ENCODE data around the gene NBEA. TPM values are rescaled to one million over a fixed set of nuclear protein-coding genes. Genes with fewer than 3 reads are reported as not detected.

The NBEA gene
- total RNA-seq, 1 experiment from 2014 or later = 4.1 TPM

DNA sequence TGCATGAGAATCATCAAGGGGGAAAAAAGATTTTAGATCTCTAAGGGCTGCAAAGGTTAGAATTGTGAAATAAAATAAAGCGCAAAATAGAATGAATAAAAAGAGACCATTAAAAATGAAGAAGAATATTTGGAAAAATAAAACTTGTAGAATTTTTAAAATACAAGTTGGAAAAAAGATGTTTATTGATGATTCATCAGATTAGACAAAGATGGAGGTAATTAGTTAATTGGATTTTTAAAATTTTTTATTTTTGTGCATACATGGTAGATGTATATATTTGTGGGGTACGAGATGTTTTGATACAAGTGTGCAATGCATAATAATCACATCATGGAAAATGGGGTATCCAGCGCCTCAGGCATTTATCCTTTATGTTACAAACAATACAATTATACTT, 391.1 kb downstream of the NBEA start:
- Histone ChIP-seq H3K36me3 (ENCODE audit: control insufficient read depth in 1 of 2, insufficient read depth in 2 of 2, low read length in 2 of 2) (no peaks in the 10 kb centered on the region), H3K9me3 (ENCODE audit: control insufficient read depth in 1 of 2, insufficient read depth in 1 of 2, low read depth in 1 of 2, low read length in 2 of 2) (no peaks in the 10 kb centered on the region), H3K9ac (ENCODE audit: low read length) (no peak overlapping the region), H3K9me2 (ENCODE audit: insufficient read depth) (no peaks in the 10 kb centered on the region), H3K4me3 (replicated peaks in 1 of 2; ENCODE audit: low read depth in 1 of 2, low read length in 2 of 2) (no peak overlapping the region), H3K27me3 (ENCODE audit: insufficient read depth, low read length) (no peaks in the 10 kb centered on the region), H3K79me2 (ENCODE audit: insufficient read depth, low read length) (no peaks in the 10 kb centered on the region), H3K4me2 (ENCODE audit: low read length) (no peak overlapping the region), H3K27ac (ENCODE audit: low read depth, low read length) (no peak overlapping the region), H3K4me1 (ENCODE audit: control insufficient read depth in 1 of 2, insufficient read depth in 2 of 2, low read length in 2 of 2) (no peaks in the 10 kb centered on the region), H4K20me1 (ENCODE audit: insufficient read depth) (no peaks in the 10 kb centered on the region), H2AFZ (ENCODE audit: low read depth, low read length, poor library complexity, severe bottlenecking) (no peak overlapping the region)
- ChIA-PET RAD21 (ENCODE audit: low non-redundant PET in 1 of 2, low total read pairs in 2 of 2, uncharacterized antibody in 2 of 2, unreplicated experiment in 2 of 2) (no interaction called here), CTCF (no interaction called here), POLR2A (no interaction called here)
- no TSS peak for BruUV-seq (replicated peaks)
- intact Hi-C loops (cut with micrococcal nuclease) = no loop called here
- no peak for ATAC-seq
- DNase-seq (ENCODE audit: low read depth, low spot score) = no peak
- TF ChIP-seq POLR2AphosphoS5 (IDR thresholded peaks at IDR 0.05; ENCODE audit: low read depth, low read length) (no peak), REST (IDR thresholded peaks at IDR 0.05; ENCODE audit: low read depth) (no peak), POLR2A (IDR thresholded peaks at IDR 0.05; ENCODE audit: borderline replicate concordance, extremely low read depth, insufficient read depth, insufficient read length) (no peak), EZH2 (IDR thresholded peaks at IDR 0.05) (no peak)

- Histone ChIP-seq H4K20me1 (ENCODE audit: insufficient read depth) (no peaks in the 10 kb centered on the region), H3K4me2 (ENCODE audit: low read length) (no peak overlapping the region), H3K4me1 (ENCODE audit: control insufficient read depth in 1 of 2, insufficient read depth in 2 of 2, low read length in 2 of 2) (no peaks in the 10 kb centered on the region), H3K36me3 (ENCODE audit: control insufficient read depth in 1 of 2, insufficient read depth in 2 of 2, low read length in 2 of 2) (no peaks in the 10 kb centered on the region), H2AFZ (ENCODE audit: low read depth, low read length, poor library complexity, severe bottlenecking) (no peak overlapping the region), H3K9me2 (ENCODE audit: insufficient read depth) (no peaks in the 10 kb centered on the region), H3K27me3 (ENCODE audit: insufficient read depth, low read length) (no peaks in the 10 kb centered on the region), H3K9ac (ENCODE audit: low read length) (no peak overlapping the region), H3K9me3 (ENCODE audit: control insufficient read depth in 1 of 2, insufficient read depth in 1 of 2, low read depth in 1 of 2, low read length in 2 of 2) (no peaks in the 10 kb centered on the region), H3K27ac (ENCODE audit: low read depth, low read length) (no peak overlapping the region), H3K79me2 (ENCODE audit: insufficient read depth, low read length) (no peaks in the 10 kb centered on the region), H3K4me3 (replicated peaks in 1 of 2; ENCODE audit: low read depth in 1 of 2, low read length in 2 of 2) (no peak overlapping the region)
- no TSS peak for BruUV-seq (replicated peaks)
- DNase-seq (ENCODE audit: low read depth, low spot score) = no peak
- ATAC-seq = no peak
- TF ChIP-seq CBX3 (IDR thresholded peaks at IDR 0.05; ENCODE audit: low read depth) (no peak), ZNF274 (IDR thresholded peaks at IDR 0.05; ENCODE audit: low read depth, low read length) (no peak), SIN3A (IDR thresholded peaks at IDR 0.05; ENCODE audit: low read depth) (no peak), RAD21 (IDR thresholded peaks at IDR 0.05; ENCODE audit: low read depth) (no peak), ATF3 (IDR thresholded peaks at IDR 0.05) (no peak), MAX (IDR thresholded peaks at IDR 0.05) (no peak), JUND (IDR thresholded peaks at IDR 0.05) (no peak), SP1 (IDR thresholded peaks at IDR 0.05; ENCODE audit: low read depth) (no peak), SRF (IDR thresholded peaks at IDR 0.05; ENCODE audit: low read depth) (no peak), POLR2A (IDR thresholded peaks at IDR 0.05; ENCODE audit: borderline replicate concordance, extremely low read depth, insufficient read depth, insufficient read length) (no peak), ELF1 (IDR thresholded peaks at IDR 0.05; ENCODE audit: borderline replicate concordance, low read depth) (no peak)
- ChIA-PET RAD21 (ENCODE audit: low non-redundant PET in 1 of 2, low total read pairs in 2 of 2, uncharacterized antibody in 2 of 2, unreplicated experiment in 2 of 2) (no interaction called here), CTCF (no interaction called here), POLR2A (no interaction called here)
- intact Hi-C loops (cut with micrococcal nuclease) = no loop called here
These were observed 400.4 kb downstream of the NBEA start for GRCh38 chr13:35342440-35342839.
